GM21381 (cell line): ENCODE results near the gene OR51A7.
"Not testable (repeated sequence)": the region's sequence is repeated elsewhere in the genome, so short reads cannot be mapped to it uniquely, and the experiment has no call there.

Experiments used
- ATAC-seq: cut with Tn5 transposase; IDR thresholded peaks from one replicate; pipeline ENCODE4 v1.9.1; 2021; ENCODE audit warnings: mild to moderate bottlenecking, moderate library complexity; ENCODE audit not compliant: unreplicated experiment

The OR51A7 gene

GRCh38 chr11:4955613-4956012 lies 52.0 kb downstream of the OR51A7 start, which contains the start of gene OR51A2:
OR51A2 (minus strand) TSS chr11:4955713; CDS start chr11:4955713, 0 bp downstream.
- not testable (repeated sequence) for ATAC-seq

- no peak for ATAC-seq
Observed at GRCh38 chr11:4957396-4957795, 53.8 kb downstream of the OR51A7 start.
